Neural cell (in vitro differentiated cells): ENCODE results near the gene GNL2. TPM values are rescaled to one million over a fixed set of nuclear protein-coding genes. Genes with fewer than 3 reads are reported as not detected.

Experiments used
- H2AFZ ChIP-seq: fragments of 200-600, 300-800 bp; sonication (generic), shearing (Covaris generic); 2 replicates; pipeline ENCODE4 v1.6.0; 2014; ENCODE audit warnings: low read depth, mild to moderate bottlenecking, antibody characterized with exemption, low read length, moderate library complexity
- H3F3A ChIP-seq: fragments of 200-600 bp; shearing (Covaris generic); 2 replicates; pipeline ENCODE4 v1.6.1; 2016; ENCODE audit warnings: mild to moderate bottlenecking, moderate library complexity, mixed read lengths, antibody characterized with exemption, low read length; ENCODE audit not compliant: insufficient read depth, poor library complexity, severe bottlenecking
- H3K27ac ChIP-seq: fragments of 200-600, 300-800 bp; sonication (generic), shearing (Covaris generic); 2 replicates; pipeline ENCODE4 v1.5.1; 2014; ENCODE audit warnings: mild to moderate bottlenecking, low read length, moderate library complexity
- H3K27me3 ChIP-seq: fragments of 300-800, 200-600 bp; sonication (generic), shearing (Covaris generic); 2 replicates; pipeline ENCODE4 v1.6.0; 2014; ENCODE audit warnings: mild to moderate bottlenecking, low read depth, low read length, moderate library complexity; ENCODE audit not compliant: insufficient read depth
- H3K36me3 ChIP-seq: fragments of 300-800, 200-600 bp; sonication (generic), shearing (Covaris generic); 2 replicates; pipeline ENCODE4 v1.5.1; 2014; ENCODE audit warnings: mild to moderate bottlenecking, antibody characterized with exemption, low read length, moderate library complexity; ENCODE audit not compliant: insufficient read depth
- H3K4me2 ChIP-seq: fragments of 300-800, 200-600 bp; sonication (generic), shearing (Covaris generic); 2 replicates; pipeline ENCODE4 v1.6.0; 2014; ENCODE audit warnings: mild to moderate bottlenecking, low read length
- H3K4me3 ChIP-seq: fragments of 300-800, 200-600 bp; sonication (generic), shearing (Covaris generic); 2 replicates; pipeline ENCODE4 v1.5.1; 2014; ENCODE audit warnings: mild to moderate bottlenecking, low read length, moderate library complexity
- H3K79me2 ChIP-seq: fragments of 200-600 bp; shearing (Covaris generic); replicated peaks from 2 replicates; pipeline ENCODE4 v1.6.0; 2014; ENCODE audit warnings: mild to moderate bottlenecking, low read length, moderate library complexity; ENCODE audit not compliant: insufficient read depth
- H3K9ac ChIP-seq: fragments of 300-800, 200-600 bp; sonication (generic), shearing (Covaris generic); 2 replicates; pipeline ENCODE4 v1.6.1; 2016; ENCODE audit warnings: mild to moderate bottlenecking, low read length, mixed read lengths
- H3K9me2 ChIP-seq: fragments of 200-600 bp; shearing (Covaris generic); 2 replicates; pipeline ENCODE4 v1.6.1; 2016; ENCODE audit warnings: mild to moderate bottlenecking, low read length, mixed read lengths; ENCODE audit not compliant: insufficient read depth
- H3K9me3 ChIP-seq: fragments of 200-600, 300-800 bp; sonication (generic), shearing (Covaris generic); 2 replicates; pipeline ENCODE4 v1.6.1; 2016; ENCODE audit warnings: mild to moderate bottlenecking, mixed run types, low read length, moderate library complexity, mixed read lengths
- H4K20me1 ChIP-seq: fragments of 200-600 bp; shearing (Covaris generic); 2 replicates; pipeline ENCODE4 v1.6.1; 2016; ENCODE audit warnings: mild to moderate bottlenecking, mixed run types; ENCODE audit not compliant: insufficient read depth
- CTCF ChIP-seq: fragments of 450-650 bp; IDR thresholded peaks from 2 replicates; pipeline ENCODE4 v1.5.1; 2014; ENCODE audit warnings: antibody characterized with exemption, mild to moderate bottlenecking, moderate library complexity; ENCODE audit not compliant: poor library complexity, severe bottlenecking
- EP300 ChIP-seq: fragments of 450-650 bp; conservative IDR thresholded peaks from 2 replicates; pipeline ENCODE4 v1.6.1; 2014; ENCODE audit warnings: antibody characterized with exemption, mild to moderate bottlenecking, moderate library complexity; ENCODE audit not compliant: poor library complexity, severe bottlenecking
- EZH2 ChIP-seq: fragments of 200-600, 300-800 bp; shearing (Covaris generic), sonication (generic); IDR thresholded peaks from 2 replicates; pipeline ENCODE4 v1.6.1; 2014; ENCODE audit warnings: antibody characterized with exemption, low read length, borderline replicate concordance, mild to moderate bottlenecking; ENCODE audit not compliant: insufficient read depth, poor library complexity, severe bottlenecking
- MXI1 ChIP-seq: fragments of 450-650 bp; conservative IDR thresholded peaks from 2 replicates; pipeline ENCODE4 v1.6.1; 2014; ENCODE audit warnings: antibody characterized with exemption, mild to moderate bottlenecking; ENCODE audit not compliant: poor library complexity, severe bottlenecking
- POLR2AphosphoS5 ChIP-seq: IDR thresholded peaks from 2 replicates; pipeline ENCODE4 v1.6.1; 2012
- RAD21 ChIP-seq: fragments of 450-650 bp; conservative IDR thresholded peaks from 2 replicates; pipeline ENCODE4 v1.6.1; 2014; ENCODE audit warnings: antibody characterized with exemption, mild to moderate bottlenecking, moderate library complexity
- REST ChIP-seq: IDR thresholded peaks from 2 replicates; pipeline ENCODE4 v1.6.1; 2012; ENCODE audit warnings: borderline replicate concordance
- SMC3 ChIP-seq: fragments of 450-650 bp; conservative IDR thresholded peaks from 2 replicates; pipeline ENCODE4 v1.6.1; 2014; ENCODE audit warnings: antibody characterized with exemption, mild to moderate bottlenecking, moderate library complexity; ENCODE audit not compliant: poor library complexity
- TAF1 ChIP-seq: IDR thresholded peaks from 2 replicates; pipeline ENCODE4 v1.6.1; 2012; ENCODE audit warnings: low read depth
- polyA plus RNA-seq: library from polyadenylated mRNA; depleted of rRNA; stranded (reverse); fragments of >200 nt; gene quantifications from 2 replicates; pipeline ENCODE4 v1.2.3, GENCODE V29; 2014

Gene GNL2
- polyA plus RNA-seq, 1 donor from 2014 or later = 31.7 TPM

- H3K4me3 ChIP-seq = no peak overlapping the region
- no peaks in the 10 kb centered on the region for H4K20me1 ChIP-seq
- no peak overlapping the region for H3K9ac ChIP-seq
- no peak overlapping the region for H3K27ac ChIP-seq
- peaks cover 23% of the 10 kb centered on the region for H3K79me2 ChIP-seq
- no peaks in the 10 kb centered on the region for H3K36me3 ChIP-seq
- no peaks in the 10 kb centered on the region for H3K9me3 ChIP-seq
- TF ChIP-seq RAD21 (no peak), EP300 (no peak), SMC3 (no peak), REST (no peak), CTCF (no peak), EZH2 (no peak), TAF1 (no peak), MXI1 (no peak), POLR2AphosphoS5 (no peak)
- no peaks in the 10 kb centered on the region for H3K27me3 ChIP-seq
- H3K9me2 ChIP-seq = no peaks in the 10 kb centered on the region
- H3K4me2 ChIP-seq = no peak overlapping the region
- no peak overlapping the region for H2AFZ ChIP-seq
- H3F3A ChIP-seq = no peaks in the 10 kb centered on the region
These were observed 46.4 kb downstream of the GNL2 start for GRCh38 chr1:37549341-37549740.

- Histone ChIP-seq H3K27me3 (no peaks in the 10 kb centered on the region), H3K4me3 (no peak overlapping the region), H3K9me3 (no peaks in the 10 kb centered on the region), H3K9ac (no peak overlapping the region), H3K79me2 (peaks cover 6% of the 10 kb centered on the region), H3K4me2 (no peak overlapping the region), H3K27ac (no peak overlapping the region), H3K36me3 (no peaks in the 10 kb centered on the region), H2AFZ (no peak overlapping the region), H3F3A (no peaks in the 10 kb centered on the region), H4K20me1 (no peaks in the 10 kb centered on the region), H3K9me2 (no peaks in the 10 kb centered on the region)
- no peak for TF ChIP-seq SMC3
These were observed 50.7 kb downstream of the GNL2 start for GRCh38 chr1:37545019-37545418.

GRCh38 chr1:37544530-37544929 is 51.2 kb downstream of the GNL2 start:
- Histone ChIP-seq H3K27me3 (no peaks in the 10 kb centered on the region), H3K9ac (no peak overlapping the region), H3K27ac (no peak overlapping the region), H3K9me3 (no peaks in the 10 kb centered on the region), H3K36me3 (no peaks in the 10 kb centered on the region), H3K4me2 (no peak overlapping the region), H3K4me3 (no peak overlapping the region), H2AFZ (no peak overlapping the region), H4K20me1 (no peaks in the 10 kb centered on the region), H3K9me2 (no peaks in the 10 kb centered on the region), H3K79me2 (peaks cover 4% of the 10 kb centered on the region), H3F3A (no peaks in the 10 kb centered on the region)
- TF ChIP-seq RAD21 (no peak), CTCF (no peak), EZH2 (no peak), SMC3 (no peak), REST (no peak), TAF1 (no peak), POLR2AphosphoS5 (no peak), MXI1 (no peak), EP300 (no peak)
